Astrocyte (in vitro differentiated cells and primary cell): ENCODE results near the gene LSMEM2. TPM values are rescaled to one million over a fixed set of nuclear protein-coding genes. Genes with fewer than 3 reads are reported as not detected.

ENCODE experiments used
- DNase-seq: peaks from one replicate; pipeline ENCODE4 v3.0.0-alpha.2; 2010; ENCODE audit warnings: low read depth
- FAIRE-seq: peaks from 2 replicates; lab custom pipeline; 2011; peaks lifted over from hg19 to GRCh38; lab: Jason Lieb, UNC
- H2AFZ ChIP-seq: 2 replicates; pipeline ENCODE4 v1.6.0; 2012; ENCODE audit warnings: low read depth, low read length, inconsistent platforms
- H3K27ac ChIP-seq: 2 replicates; pipeline ENCODE4 v1.5.1; 2011; ENCODE audit warnings: low read depth, low read length, inconsistent platforms
- H3K27me3 ChIP-seq: 2 replicates; pipeline ENCODE4 v1.6.0; 2011; ENCODE audit warnings: low read length, inconsistent platforms; ENCODE audit not compliant: insufficient read depth
- H3K36me3 ChIP-seq: 2 replicates; pipeline ENCODE4 v1.5.1; 2011; ENCODE audit warnings: low read length, inconsistent platforms; ENCODE audit not compliant: insufficient read depth
- H3K4me1 ChIP-seq: 2 replicates; pipeline ENCODE4 v1.5.1; 2011; ENCODE audit warnings: low read length, inconsistent platforms; ENCODE audit not compliant: insufficient read depth
- H3K4me2 ChIP-seq: 2 replicates; pipeline ENCODE4 v1.6.0; 2012; ENCODE audit warnings: low read length, inconsistent platforms
- H3K4me3 ChIP-seq: 2 replicates; pipeline ENCODE4 v1.5.1; 2011; ENCODE audit warnings: low read depth, mild to moderate bottlenecking, low read length, inconsistent platforms; ENCODE audit not compliant: insufficient read depth
- H3K79me2 ChIP-seq: 2 replicates; pipeline ENCODE4 v1.6.0; 2012; ENCODE audit warnings: mild to moderate bottlenecking, low read length, inconsistent platforms; ENCODE audit not compliant: insufficient read depth
- H3K9ac ChIP-seq: 2 replicates; pipeline ENCODE4 v1.6.0; 2012; ENCODE audit warnings: mild to moderate bottlenecking, low read length, inconsistent platforms
- H3K9me3 ChIP-seq: 2 replicates; pipeline ENCODE4 v1.5.1; 2012; ENCODE audit warnings: low read depth, mild to moderate bottlenecking, low read length, inconsistent platforms; ENCODE audit not compliant: insufficient read depth
- H4K20me1 ChIP-seq: 2 replicates; pipeline ENCODE4 v1.6.0; 2012; ENCODE audit warnings: low read length, inconsistent platforms; ENCODE audit not compliant: insufficient read depth
- H3K27ac Mint-ChIP-seq: one replicate; pipeline ENCODE4 v1.8.0; 2021; ENCODE audit warnings: mild to moderate bottlenecking, mixed read lengths; ENCODE audit not compliant: unreplicated experiment
- H3K27me3 Mint-ChIP-seq: one replicate; pipeline ENCODE4 v1.8.0; 2021; ENCODE audit warnings: low read depth, mixed read lengths; ENCODE audit not compliant: unreplicated experiment
- H3K36me3 Mint-ChIP-seq: one replicate; pipeline ENCODE4 v1.8.0; 2021; ENCODE audit warnings: low read depth, mixed read lengths; ENCODE audit not compliant: unreplicated experiment
- H3K4me1 Mint-ChIP-seq: one replicate; pipeline ENCODE4 v1.8.0; 2021; ENCODE audit warnings: low read depth, mixed read lengths; ENCODE audit not compliant: unreplicated experiment
- H3K4me3 Mint-ChIP-seq: one replicate; pipeline ENCODE4 v1.8.0; 2021; ENCODE audit warnings: mild to moderate bottlenecking, moderate library complexity, mixed read lengths; ENCODE audit not compliant: unreplicated experiment
- H3K9me3 Mint-ChIP-seq: one replicate; pipeline ENCODE4 v1.8.0; 2021; ENCODE audit warnings: mild to moderate bottlenecking, mixed read lengths; ENCODE audit not compliant: unreplicated experiment
- CTCF ChIP-seq: IDR thresholded peaks from 2 replicates; pipeline ENCODE4 v1.5.1; 2011; ENCODE audit warnings: low read depth, mild to moderate bottlenecking, inconsistent platforms, low read length, moderate library complexity; ENCODE audit not compliant: insufficient read depth
- EZH2 ChIP-seq: IDR thresholded peaks from 2 replicates; pipeline ENCODE4 v1.6.1; 2012; ENCODE audit warnings: mild to moderate bottlenecking, low read length, inconsistent platforms; ENCODE audit not compliant: insufficient read depth
- total RNA-seq: library from RNA; stranded (reverse); gene quantifications from 2 replicates; pipeline ENCODE4 v1.2.1, GENCODE V29; 2021

The LSMEM2 gene
- total RNA-seq, 1 donor from 2014 or later: 0.30 TPM

GRCh38 chr3:50327129-50327528 is 48.2 kb downstream of the LSMEM2 start:
- peak overlapping the region; percentile 47 for H3K27ac ChIP-seq
- no peaks in the 10 kb centered on the region for H3K9me3 ChIP-seq
- no peak for DNase-seq
- no peak for TF ChIP-seq EZH2
- no peak for TF ChIP-seq CTCF
- H3K4me3 ChIP-seq: peak overlapping the region; percentile 86
- Mint-ChIP-seq H3K36me3 (peaks cover 10% of the 10 kb centered on the region), H3K9me3 (no peaks in the 10 kb centered on the region), H3K27ac (peak overlapping the region; percentile 89), H3K4me3 (peak overlapping the region; percentile 94), H3K27me3 (no peaks in the 10 kb centered on the region), H3K4me1 (peaks cover 14% of the 10 kb centered on the region)
- peaks cover 27% of the 10 kb centered on the region for H4K20me1 ChIP-seq
- H3K79me2 ChIP-seq: peaks cover 46% of the 10 kb centered on the region
- H3K4me2 ChIP-seq: peak overlapping the region; percentile 99
- no peak overlapping the region for H2AFZ ChIP-seq
- no peak for FAIRE-seq
- peaks cover 33% of the 10 kb centered on the region for H3K36me3 ChIP-seq
- H3K9ac ChIP-seq: peak overlapping the region; percentile 95
- no peaks in the 10 kb centered on the region for H3K27me3 ChIP-seq
- H3K4me1 ChIP-seq: peaks cover 16% of the 10 kb centered on the region

- H3K9me3 ChIP-seq: no peaks in the 10 kb centered on the region
- peaks cover 14% of the 10 kb centered on the region for H3K4me1 ChIP-seq
- peak within 1 kb of the TSS; percentile 54 for H2AFZ ChIP-seq
- no peaks in the 10 kb centered on the region for H3K27me3 Mint-ChIP-seq
- no peak for TF ChIP-seq EZH2
- peaks cover 10% of the 10 kb centered on the region for H3K36me3 Mint-ChIP-seq
- H3K27ac Mint-ChIP-seq: peak within 1 kb of the TSS; percentile 89
- peak within 1 kb of the TSS; percentile 99 for H3K4me2 ChIP-seq
- H3K9ac ChIP-seq: peak within 1 kb of the TSS; percentile 95
- peaks cover 33% of the 10 kb centered on the region for H3K36me3 ChIP-seq
- H3K9me3 Mint-ChIP-seq: no peaks in the 10 kb centered on the region
- H3K4me3 Mint-ChIP-seq: peak within 1 kb of the TSS; percentile 94
- peaks cover 35% of the 10 kb centered on the region for H4K20me1 ChIP-seq
- peak; percentile 78 for FAIRE-seq
- no peaks in the 10 kb centered on the region for H3K27me3 ChIP-seq
- peaks cover 9% of the 10 kb centered on the region for H3K4me1 Mint-ChIP-seq
- H3K27ac ChIP-seq: peak within 1 kb of the TSS; percentile 52
- peak; percentile 87 for DNase-seq
- H3K79me2 ChIP-seq: peaks cover 55% of the 10 kb centered on the region
- peak within 1 kb of the TSS; percentile 86 for H3K4me3 ChIP-seq
Measured at GRCh38 chr3:50327943-50328691, 49.2 kb downstream of the LSMEM2 start, which contains the start of gene TUSC2. TSS of gene TUSC2 (minus strand) at chr3:50328223. CDS start at chr3:50328099, 124 bp downstream.

- no peaks in the 10 kb centered on the region for H3K27me3 Mint-ChIP-seq
- H2AFZ ChIP-seq: no peak overlapping the region
- no peaks in the 10 kb centered on the region for H3K9me3 Mint-ChIP-seq
- no peak overlapping the region for H3K27ac ChIP-seq
- TF ChIP-seq EZH2 (no peak), CTCF (no peak)
- peaks cover 10% of the 10 kb centered on the region for H3K36me3 Mint-ChIP-seq
- H3K27ac Mint-ChIP-seq: no peak overlapping the region
- peaks cover 55% of the 10 kb centered on the region for H4K20me1 ChIP-seq
- FAIRE-seq: no peak
- no peak overlapping the region for H3K4me2 ChIP-seq
- H3K4me3 ChIP-seq: no peak overlapping the region
- H3K4me3 Mint-ChIP-seq: no peak overlapping the region
- peaks cover 22% of the 10 kb centered on the region for H3K4me1 Mint-ChIP-seq
- no peak for DNase-seq
- no peaks in the 10 kb centered on the region for H3K27me3 ChIP-seq
- no peak overlapping the region for H3K9ac ChIP-seq
- H3K79me2 ChIP-seq: peaks cover 78% of the 10 kb centered on the region
- peaks cover 29% of the 10 kb centered on the region for H3K36me3 ChIP-seq
- H3K9me3 ChIP-seq: no peaks in the 10 kb centered on the region
- peaks cover 30% of the 10 kb centered on the region for H3K4me1 ChIP-seq
Measured at GRCh38 chr3:50330330-50330729, 51.4 kb downstream of the LSMEM2 start.
